ENCODE results near the gene CANX.
A peak's percentile ranks its signal among the peaks of the same experiment; 100 is the strongest.

The CANX gene

GRCh38 chr5:179749857-179750508, 51.2 kb downstream of the CANX start:
- no peak for DNase-seq (ENCODE audit: low read depth in 2 of 2)

- no peak for DNase-seq (ENCODE audit: low read depth in 2 of 2)
These were observed 55.2 kb downstream of the CANX start for GRCh38 chr5:179753971-179754370.

- no peak for DNase-seq (ENCODE audit: low read depth in 2 of 2)
These were observed 56.3 kb downstream of the CANX start for GRCh38 chr5:179755022-179755421.

GRCh38 chr5:179758955-179759354, 60.2 kb downstream of the CANX start:
- no peak for DNase-seq (ENCODE audit: low read depth in 2 of 2)

GRCh38 chr5:179759581-179760551, 61.1 kb downstream of the CANX start:
- DNase-seq (ENCODE audit: low read depth in 2 of 2) = peak; percentile 3 to 16

GRCh38 chr5:179762079-179762780, 63.5 kb downstream of the CANX start:
- no peak for DNase-seq (ENCODE audit: low read depth in 2 of 2)

GRCh38 chr5:179762781-179763176, 64.0 kb downstream of the CANX start:
- DNase-seq (ENCODE audit: low read depth in 2 of 2) = no peak

- peak; percentile 18 to 32 for DNase-seq (ENCODE audit: low read depth in 2 of 2)
These were observed 64.6 kb downstream of the CANX start for GRCh38 chr5:179763215-179763945.

GRCh38 chr5:179764056-179764455, 65.3 kb downstream of the CANX start:
- no peak for DNase-seq (ENCODE audit: low read depth in 2 of 2)

GRCh38 chr5:179765400-179765799, 66.6 kb downstream of the CANX start:
- DNase-seq (ENCODE audit: low read depth in 2 of 2) = no peak

GRCh38 chr5:179766021-179766725, 67.4 kb downstream of the CANX start:
- no peak for DNase-seq (ENCODE audit: low read depth in 2 of 2)

GRCh38 chr5:179766726-179767455, 68.1 kb downstream of the CANX start:
- DNase-seq (ENCODE audit: low read depth in 2 of 2) = no peak

GRCh38 chr5:179767496-179768100, 68.8 kb downstream of the CANX start:
- DNase-seq (ENCODE audit: low read depth in 2 of 2) = no peak

GRCh38 chr5:179768326-179769085, 69.7 kb downstream of the CANX start:
- DNase-seq (ENCODE audit: low read depth in 2 of 2) = no peak

GRCh38 chr5:179769271-179769670, 70.5 kb downstream of the CANX start:
- DNase-seq (ENCODE audit: low read depth in 2 of 2) = no peak

- no peak for DNase-seq (ENCODE audit: low read depth in 2 of 2)
These were observed 71.0 kb downstream of the CANX start for GRCh38 chr5:179769796-179770195.

GRCh38 chr5:179771311-179771895, 72.6 kb downstream of the CANX start:
- DNase-seq (ENCODE audit: low read depth in 2 of 2) = no peak

- no peak for DNase-seq (ENCODE audit: low read depth in 2 of 2)
These were observed 73.6 kb downstream of the CANX start for GRCh38 chr5:179772351-179772750.

- no peak for DNase-seq (ENCODE audit: low read depth in 2 of 2)
These were observed 74.9 kb downstream of the CANX start for GRCh38 chr5:179773686-179774040.
